NCI-H1436 treated with DMSO at 0.1 percent for 48 hours (cell line): ENCODE data around the gene SDHA.

Source experiments
- DNase-seq: peaks from one replicate; lab custom pipeline; 2025; lab: John Stamatoyannopoulos, UW

The SDHA gene

DNA sequence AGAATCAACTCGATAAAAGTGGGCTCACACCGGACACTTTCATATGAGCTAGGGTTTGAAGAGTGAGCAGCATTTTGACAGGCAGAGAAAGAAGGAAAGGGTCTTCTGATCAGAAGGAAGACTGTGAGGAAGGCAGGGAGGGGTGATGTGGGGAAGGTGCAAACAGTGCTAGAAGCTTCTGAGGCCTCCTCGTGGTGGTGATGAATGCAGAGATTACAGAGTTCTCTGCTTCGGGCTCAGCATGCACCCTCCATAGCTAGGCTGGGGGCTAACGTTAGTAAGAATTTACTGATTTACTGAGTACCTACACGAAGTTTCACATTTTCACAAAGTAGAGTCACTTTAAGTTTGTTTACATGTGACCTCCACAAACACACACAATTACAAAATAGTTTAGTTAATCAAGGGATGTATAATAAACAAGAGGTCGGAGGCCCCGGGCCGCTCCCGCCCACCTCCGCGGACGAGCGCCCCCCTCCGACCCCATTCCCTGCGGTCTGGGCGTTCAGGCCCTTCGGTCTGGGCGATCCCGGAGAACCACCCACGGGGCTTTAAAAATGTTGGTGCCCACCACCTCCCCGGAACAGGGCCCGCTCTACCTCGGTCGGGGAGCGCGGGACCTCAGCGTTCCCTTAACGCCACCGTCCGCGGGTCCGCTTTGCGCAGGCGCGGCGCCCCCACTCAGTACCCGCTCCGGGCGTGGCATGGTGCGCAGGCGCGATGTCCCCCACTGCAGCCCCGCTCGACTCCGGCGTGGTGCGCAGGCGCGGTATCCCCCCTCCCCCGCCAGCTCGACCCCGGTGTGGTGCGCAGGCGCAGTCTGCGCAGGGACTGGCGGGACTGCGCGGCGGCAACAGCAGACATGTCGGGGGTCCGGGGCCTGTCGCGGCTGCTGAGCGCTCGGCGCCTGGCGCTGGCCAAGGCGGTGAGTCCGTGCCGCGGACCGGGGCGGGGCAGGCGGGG lies at the start of gene SDHA, which contains the start of gene CCDC127:
TSS of gene SDHA (plus strand) at position 827 of the 963 bp plus-strand sequence. CDS start at position 863, 36 bp downstream.
TSS of gene CCDC127 (minus strand) at position 660 of the 963 bp plus-strand sequence. CDS start 1,304 bp downstream, outside the sequence.
- peak; percentile 43 for DNase-seq

DNA sequence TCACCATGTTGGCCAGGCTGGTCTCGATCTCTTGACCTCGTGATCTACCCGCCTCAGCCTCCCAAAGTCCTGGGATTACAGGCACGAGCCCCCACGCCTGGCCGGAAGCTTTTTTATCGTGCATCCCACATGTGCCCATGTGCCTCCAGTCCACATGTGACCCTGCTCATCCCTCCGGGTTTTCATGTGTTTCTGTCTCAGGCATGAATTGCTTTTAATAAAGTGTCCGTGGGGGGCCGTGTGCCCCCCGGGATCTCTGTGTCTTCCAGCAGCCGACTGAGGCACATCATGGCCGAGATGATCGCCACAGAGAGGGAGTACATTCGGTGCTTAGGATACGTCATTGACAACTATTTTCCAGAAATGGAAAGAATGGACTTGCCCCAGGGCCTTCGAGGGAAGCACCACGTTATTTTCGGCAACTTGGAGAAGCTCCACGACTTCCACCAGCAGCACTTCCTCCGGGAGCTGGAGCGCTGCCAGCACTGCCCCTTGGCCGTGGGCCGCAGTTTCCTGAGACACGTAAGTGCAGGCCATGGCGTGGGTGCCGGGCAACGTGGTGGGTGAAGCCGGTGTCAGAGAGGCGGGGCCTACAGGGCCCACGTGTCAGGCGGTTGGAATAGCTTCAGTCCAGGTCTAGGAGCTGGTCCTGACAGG lies 48.9 kb upstream of the SDHA start:
- DNase-seq = no peak

DNA sequence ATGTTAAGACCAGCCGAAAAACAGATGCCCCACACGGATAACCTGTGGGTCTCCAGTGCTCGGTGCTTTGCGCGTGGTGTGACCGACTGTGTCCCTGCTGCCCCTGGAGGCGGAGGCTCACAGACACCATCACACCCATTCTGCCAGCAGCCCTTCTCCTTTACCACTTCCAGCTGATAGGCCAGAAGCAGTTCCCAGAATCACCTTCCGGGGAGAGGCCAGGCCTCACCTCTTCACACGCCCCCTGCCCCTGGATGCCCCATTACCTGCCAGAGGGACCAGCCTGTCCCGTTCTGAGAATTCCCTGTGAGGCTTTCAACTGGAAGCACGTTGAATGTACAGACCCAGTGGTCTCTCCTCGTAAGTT lies 48.4 kb upstream of the SDHA start:
- no peak for DNase-seq

DNA sequence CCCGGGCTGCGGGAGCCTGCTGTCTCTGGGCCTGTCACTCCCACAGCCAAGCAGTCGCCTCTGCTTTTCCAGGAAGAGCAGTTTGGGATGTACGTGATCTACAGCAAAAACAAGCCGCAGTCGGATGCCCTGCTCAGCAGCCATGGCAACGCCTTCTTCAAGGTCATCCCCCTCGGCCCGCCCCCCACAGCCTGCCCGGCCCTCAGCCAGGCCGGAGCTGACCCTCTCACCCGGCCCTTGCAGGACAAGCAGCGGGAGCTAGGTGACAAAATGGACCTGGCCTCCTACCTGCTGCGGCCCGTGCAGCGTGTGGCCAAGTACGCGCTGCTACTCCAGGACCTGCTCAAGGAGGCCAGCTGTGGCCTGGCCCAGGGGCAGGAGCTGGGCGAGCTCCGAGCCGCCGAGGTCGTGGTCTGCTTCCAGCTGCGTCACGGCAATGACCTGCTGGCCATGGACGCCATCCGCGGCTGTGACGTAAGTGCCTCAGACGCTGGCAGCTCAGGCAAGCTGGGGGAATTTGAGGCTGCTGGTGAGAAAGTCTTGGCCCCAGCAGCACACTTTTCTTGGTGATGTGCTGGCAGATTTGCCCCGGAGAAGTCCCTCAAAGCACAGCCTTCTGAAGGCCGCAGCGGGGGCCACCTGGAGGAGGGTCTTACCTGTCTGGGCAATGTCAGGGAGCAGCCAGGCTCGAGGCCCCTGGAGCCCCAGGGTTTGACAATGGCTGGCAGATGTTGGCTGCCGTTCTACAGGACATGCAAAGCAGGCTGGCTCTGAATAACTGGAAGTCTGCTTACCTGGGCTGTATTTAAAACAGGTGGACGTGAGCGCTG lies 46.9 kb upstream of the SDHA start:
- no peak for DNase-seq

GRCh38 chr5:171801-172331 lies 46.3 kb upstream of the SDHA start:
- DNase-seq = no peak

GRCh38 chr5:172421-172820 lies 45.7 kb upstream of the SDHA start:
- DNase-seq = no peak

DNA sequence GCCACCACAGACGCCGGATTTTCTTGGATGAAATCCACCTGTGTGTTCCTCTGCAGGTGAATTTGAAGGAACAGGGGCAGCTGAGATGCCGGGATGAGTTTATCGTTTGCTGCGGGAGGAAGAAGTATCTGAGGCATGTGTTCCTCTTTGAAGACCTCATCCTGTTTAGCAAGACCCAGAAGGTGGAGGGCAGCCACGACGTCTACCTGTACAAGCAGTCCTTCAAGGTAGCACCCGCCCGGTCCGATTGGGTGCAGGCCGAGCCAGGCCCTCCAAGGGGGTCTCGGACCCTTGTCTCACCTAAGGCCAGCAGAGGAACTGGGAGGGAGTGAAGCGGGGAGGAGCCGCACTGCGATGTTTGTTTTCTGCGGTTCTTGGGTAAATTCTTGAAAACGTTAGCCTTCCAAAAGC lies 45.3 kb upstream of the SDHA start:
- DNase-seq = no peak

DNA sequence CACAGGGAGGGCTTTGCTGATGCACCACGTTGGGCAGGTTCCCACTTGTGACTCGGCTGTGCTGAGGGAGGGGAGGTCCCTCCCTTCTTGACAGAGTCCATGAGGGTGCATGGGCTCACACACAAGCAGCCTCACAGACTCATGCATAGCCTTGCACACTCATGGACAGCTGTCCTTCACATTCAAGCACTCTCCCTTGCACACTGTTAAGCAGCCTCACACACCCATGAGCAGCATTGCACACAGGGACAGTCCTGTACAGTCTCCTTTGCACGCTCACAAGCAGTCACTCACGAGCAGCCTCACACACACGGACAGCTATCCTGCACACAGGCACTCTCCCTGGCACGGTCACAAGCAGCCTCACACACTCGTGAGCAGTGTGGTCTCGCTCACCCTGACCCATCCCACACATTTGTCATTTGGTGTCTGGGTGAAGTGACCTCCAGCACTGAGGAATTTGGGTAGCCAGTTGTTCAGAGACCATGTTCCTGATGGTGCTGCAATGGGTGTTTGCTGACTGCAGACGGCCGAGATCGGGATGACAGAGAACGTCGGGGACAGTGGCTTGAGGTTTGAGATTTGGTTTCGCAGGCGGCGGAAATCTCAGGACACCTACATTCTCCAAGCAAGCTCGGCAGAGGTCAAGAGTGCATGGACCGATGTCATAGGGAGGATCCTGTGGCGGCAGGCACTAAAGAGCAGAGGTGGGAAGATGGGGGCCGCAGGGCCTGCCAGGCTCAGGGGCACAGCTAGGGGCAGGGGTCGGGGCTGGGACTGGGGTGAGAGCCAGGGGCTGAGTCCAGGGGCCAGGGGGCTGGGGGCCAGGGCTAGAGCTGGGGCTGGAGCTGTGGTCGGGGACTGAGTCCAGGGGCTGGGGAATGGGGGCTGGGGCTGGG lies 44.5 kb upstream of the SDHA start:
- DNase-seq = no peak

- DNase-seq = no peak
Measured at GRCh38 chr5:174291-174600, 43.9 kb upstream of the SDHA start.

DNA sequence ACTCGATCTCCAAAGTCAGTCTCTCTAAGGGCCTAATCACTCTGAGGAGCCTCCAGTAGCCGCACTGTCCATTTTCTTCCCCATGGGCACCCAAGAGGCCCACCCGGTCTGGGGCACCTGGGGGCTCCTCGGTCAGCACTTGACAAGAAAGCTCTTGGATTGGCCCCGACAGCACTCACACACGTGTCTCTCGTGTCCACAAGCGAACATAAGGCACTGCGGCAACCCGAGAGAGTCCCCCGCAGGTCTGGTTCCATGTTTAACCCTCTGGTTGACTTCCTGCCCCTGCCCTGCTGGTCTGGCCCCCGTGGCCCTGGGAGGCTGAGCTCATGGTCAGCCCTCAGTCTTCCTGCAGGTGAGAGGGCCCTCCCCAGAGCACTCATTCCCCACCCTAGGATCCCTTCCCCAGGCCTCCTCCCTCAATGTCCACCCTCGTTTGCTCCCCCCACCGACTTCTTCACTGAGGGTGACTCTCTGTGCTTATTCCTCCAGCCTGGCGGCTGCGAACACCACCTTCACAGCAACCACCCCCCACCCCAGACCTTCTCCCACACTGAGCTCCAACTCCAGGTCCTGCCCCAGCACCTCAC lies 43.1 kb upstream of the SDHA start:
- no peak for DNase-seq

GRCh38 chr5:176296-176823 lies 41.8 kb upstream of the SDHA start:
- DNase-seq = no peak

DNA sequence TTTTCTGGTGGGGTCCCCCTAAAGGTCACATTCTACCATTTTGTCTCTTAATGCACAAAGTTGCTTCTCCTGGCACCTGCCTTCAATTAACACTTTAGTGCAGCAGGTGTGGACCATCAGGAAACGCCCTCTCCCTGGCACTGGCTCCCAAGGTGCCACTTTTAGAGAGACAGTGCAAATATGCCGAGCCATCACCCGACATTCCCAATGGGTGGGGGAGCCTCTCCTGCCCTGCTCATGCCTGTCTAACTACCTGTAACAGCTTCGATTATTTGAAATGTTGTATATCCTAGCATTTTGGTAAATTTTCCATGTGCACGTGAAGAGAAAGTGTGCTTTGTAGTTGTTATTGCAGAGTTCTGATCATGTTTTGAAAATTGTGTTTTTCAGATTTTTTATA lies 40.0 kb upstream of the SDHA start:
- no peak for DNase-seq

DNA sequence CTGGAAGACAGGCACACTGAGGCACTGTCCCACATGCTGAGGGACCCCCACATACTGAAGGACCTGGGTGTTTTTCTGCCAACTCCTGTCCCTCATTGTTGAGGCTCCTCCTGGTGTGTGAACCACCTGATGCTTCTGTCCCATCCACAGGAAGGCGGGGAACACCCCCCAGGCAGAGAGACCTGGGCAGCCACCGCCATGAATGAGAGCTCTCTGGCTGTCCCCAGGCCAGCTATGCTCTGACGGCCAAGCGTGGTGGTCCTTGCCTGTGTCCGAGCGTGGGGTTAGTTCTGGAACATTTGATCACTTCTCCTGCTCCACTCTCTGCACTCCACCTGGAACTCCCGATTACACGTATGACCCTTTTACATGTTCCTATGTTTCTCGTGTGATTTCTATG lies 38.7 kb upstream of the SDHA start:
- no peak for DNase-seq

DNA sequence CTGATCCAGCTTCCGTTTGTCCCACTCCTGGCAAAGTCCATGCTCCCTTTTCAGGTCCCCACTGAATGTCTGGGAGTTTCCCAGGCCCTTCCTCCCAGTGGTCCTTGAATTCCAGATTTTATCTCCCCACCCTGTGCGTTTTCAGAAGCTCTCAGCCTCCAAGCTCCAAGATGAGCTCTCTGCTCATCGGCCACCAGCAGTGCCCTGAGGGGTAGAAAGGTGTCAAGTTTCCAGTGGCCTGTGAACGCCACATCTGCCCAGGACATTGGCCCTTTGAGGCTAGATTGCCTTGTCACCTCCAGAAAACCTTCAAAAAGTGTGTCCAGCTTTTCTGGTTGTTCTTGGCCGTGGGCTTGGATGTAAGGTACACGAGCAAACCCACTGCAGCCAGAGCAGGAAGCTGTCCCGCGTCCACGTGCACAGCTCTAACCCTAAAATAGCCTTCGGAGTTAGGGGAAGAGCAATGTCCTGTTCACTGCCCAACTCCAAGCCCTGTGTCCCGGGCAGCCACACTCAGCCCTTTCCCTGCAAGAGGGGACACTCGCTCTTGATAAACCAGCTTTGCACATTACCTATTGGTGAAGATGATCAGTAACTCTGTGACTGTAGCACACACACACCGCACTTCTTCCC lies 37.7 kb upstream of the SDHA start:
- no peak for DNase-seq

- no peak for DNase-seq
Measured at GRCh38 chr5:181160-181559, 37.0 kb upstream of the SDHA start.

- no peak for DNase-seq
Measured at GRCh38 chr5:181566-181965, 36.6 kb upstream of the SDHA start.

DNA sequence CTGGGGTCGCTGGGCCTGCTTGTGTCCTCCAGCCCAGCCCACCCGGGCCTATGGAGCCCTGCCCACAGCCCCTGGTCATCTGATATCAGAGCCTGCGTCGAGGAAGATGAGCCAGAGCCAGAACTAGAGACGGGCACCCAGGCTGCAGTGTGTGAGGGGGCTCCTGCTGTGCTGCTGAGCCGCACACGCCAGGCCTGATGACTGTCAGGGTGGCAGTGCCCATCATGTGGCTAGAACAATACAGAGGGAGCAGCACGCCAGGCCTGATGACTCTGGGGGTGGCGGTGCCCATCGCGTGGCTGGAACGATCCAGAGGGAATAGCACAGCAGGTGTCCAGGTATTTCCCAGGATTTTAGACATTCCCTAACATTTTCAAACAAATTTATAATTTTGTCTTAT lies 36.0 kb upstream of the SDHA start:
- DNase-seq = no peak

DNA sequence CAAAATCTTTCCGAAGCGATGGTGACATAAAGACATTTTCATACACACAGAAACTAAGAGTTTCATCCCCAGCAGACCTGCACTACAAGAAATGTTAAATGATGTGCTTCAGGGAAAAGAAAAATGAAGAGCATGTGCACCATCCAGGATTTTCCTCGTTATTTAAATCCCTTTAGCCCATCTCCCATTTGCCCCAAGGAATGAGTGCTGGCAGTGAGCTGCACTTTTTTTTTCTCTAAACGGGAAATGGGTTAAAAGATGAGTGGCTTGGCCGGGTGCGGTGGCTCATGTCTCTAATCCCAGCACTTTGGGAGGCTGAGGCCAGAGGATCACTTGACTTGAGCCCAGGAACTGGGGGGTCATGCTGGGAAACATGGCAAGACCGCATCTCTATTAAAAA lies 33.6 kb upstream of the SDHA start:
- no peak for DNase-seq

GRCh38 chr5:185095-186070 lies 32.7 kb upstream of the SDHA start:
- no peak for DNase-seq
